CD4-positive, alpha-beta T cell treated with Interleukin-10 for 1 hour (primary cell): ENCODE results near the gene WDR93.
A peak's percentile ranks its signal among the peaks of the same experiment; 100 is the strongest.
"Not testable (repeated sequence)": the region's sequence is repeated elsewhere in the genome, so short reads cannot be mapped to it uniquely, and the experiment has no call there.

Source experiments
- DNase-seq: peaks from one replicate; pipeline ENCODE4 v3.0.0-alpha.2; 2020

Gene WDR93

DNA sequence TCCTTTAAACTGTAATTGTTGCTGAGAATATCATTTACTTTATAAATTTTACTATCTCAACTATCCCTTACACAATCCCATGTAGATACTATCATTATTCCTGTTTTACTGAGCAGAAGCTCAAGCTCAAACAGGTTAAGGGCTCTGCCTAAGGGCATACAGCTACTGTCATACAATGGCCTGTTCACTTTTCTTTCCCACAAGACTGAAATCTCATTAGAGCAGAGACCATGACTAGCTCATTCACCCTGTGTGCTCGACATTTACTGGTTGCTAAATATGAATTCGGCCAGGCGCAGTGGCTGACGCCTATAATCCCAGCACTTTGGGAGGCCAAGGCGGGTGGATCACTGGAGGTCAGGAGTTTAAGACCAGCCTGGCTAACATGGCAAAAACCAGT, 83.9 kb downstream of the WDR93 start:
- no peak for DNase-seq

DNA sequence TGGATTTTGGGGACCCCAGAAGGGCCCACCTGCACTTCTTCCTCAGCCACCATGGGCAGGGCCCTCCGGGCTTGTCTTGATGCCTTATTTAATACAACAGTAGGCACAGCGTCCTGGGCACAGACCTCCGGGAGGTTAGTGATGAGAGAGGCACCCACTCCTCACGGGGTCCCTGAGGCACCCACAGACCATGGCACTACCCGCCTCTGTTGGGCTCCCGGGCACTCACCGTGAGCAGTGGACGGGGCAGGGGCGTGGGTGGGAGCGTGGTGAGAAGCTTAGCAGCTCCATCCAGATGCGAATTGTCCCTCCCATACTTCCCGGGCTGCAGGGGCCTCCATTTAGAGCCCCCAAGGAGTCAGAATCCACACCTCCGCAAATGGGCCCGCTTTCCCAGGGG, 85.2 kb downstream of the WDR93 start:
- no peak for DNase-seq

DNA sequence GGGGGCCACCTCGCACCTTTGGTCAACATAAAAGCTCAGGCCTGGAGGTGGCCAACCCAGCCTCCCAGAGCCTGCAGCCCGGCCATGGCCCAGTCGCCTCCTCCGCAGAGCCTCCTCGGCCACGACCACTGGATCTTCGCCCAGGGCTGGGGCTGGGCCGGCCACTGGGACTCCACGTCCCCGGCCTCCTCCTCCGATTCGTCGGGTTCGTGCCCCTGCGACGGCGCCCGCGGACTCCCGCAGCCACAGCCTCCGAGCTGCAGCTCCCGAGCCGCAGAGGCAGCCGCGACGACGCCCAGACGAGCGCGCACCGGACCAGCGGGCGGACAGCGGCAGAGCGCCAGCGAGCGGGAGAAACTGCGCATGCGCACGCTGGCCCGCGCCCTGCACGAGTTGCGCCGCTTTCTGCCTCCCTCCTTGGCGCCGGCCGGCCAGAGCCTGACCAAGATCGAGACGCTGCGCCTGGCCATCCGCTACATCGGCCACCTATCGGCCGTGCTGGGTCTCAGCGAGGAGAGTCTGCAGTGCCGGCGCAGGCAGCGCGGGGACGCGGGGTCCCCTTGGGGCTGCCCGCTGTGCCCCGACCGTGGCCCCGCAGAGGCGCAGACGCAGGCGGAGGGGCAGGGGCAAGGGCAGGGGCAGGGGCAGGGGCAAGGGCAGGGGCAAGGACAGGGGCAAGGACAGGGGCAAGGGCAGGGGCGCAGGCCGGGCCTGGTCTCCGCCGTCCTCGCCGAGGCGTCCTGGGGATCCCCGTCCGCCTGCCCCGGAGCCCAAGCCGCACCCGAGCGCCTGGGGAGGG, 85.9 kb downstream of the WDR93 start, which contains the start of gene MESP2:
Gene MESP2 (plus strand): TSS at position 59 of the 799 bp plus-strand sequence. CDS start 26 bp downstream, at position 85.
- DNase-seq: peak; percentile 46

- DNase-seq: no peak
These were observed 86.6 kb downstream of the WDR93 start for GRCh38 chr15:89777073-89777751.

- no peak for DNase-seq
These were observed 87.3 kb downstream of the WDR93 start for GRCh38 chr15:89777782-89778380.

GRCh38 chr15:89778861-89779260, 88.2 kb downstream of the WDR93 start:
- no peak for DNase-seq

DNA sequence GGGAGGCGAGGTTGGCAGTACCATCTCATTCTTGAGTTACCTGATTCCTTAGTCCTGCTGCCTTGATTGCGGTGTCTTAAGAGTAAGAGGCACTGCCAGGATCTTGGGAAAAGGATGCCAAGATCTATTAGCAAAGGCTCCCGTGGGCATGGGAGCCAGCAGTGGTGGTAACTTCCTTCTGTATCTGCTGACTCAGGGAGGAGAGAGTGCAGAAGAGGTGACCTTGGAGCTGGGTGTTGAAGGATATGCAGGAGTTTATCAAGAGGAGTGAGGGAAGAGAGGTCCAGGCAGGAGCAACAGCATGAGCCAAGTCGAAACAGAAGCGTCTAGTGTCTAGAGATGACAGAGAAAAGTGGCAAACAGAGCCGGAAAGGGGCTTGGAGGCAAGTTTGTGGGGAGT, 90.0 kb downstream of the WDR93 start:
- DNase-seq: no peak

DNA sequence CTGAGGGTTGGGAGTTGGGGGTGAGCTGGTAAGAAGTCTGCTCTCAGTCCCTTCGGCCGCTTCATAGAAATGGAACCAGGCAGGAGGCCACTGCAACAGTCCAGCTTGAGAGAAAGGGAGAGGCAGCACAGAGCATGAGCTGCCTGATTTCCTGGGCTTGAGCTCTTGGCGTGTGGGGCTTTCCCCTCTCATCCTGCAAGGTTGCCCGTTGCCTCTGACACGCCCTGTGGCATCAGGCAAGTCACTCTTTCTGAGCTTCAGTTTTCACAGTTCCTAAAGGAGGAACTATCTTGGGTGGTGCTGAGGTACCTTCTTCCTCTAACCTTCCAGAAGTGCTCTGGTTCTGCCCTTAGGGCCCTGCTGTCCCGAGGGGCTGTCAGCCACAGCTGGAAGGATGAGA, 90.4 kb downstream of the WDR93 start:
- DNase-seq: peak; percentile 27

- no peak for DNase-seq
These were observed 91.4 kb downstream of the WDR93 start for GRCh38 chr15:89781891-89782618.

GRCh38 chr15:89782619-89782950, 92.0 kb downstream of the WDR93 start:
- DNase-seq: not testable (repeated sequence)

DNA sequence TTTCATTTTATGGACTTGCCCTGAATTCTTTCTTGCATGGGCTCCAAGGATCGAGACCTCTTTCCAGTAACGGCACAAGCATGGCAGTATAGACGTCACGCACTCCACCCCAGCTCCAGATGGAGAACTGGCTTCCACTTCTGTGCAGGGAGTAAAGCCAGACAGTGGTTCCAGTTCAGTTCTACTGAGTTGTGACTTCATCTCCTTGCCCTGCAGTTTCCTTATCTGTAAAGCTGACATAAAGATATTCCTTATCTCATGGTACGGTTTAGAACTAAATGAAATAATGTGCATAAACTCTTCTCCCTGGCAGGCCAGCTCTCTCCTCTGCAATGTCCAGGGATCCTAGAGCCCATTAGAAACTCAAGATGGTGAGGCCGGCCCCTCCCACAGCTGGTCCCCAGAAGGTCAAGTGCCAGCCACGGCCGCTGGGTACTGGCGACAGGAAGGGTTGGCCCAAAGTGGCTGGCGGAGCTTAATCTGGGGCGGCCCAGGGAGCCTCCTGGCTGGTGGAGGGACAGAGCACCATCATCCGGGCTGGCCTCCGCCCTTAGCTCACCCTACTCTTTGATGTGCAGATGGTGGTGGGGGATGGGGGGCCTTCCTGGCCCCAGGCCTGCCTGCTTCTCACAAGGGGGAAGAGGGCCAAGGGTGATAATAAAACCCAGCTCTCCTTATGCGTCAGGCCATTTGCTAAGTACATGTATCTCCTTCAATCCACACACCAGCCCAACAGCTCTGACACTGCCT, 92.7 kb downstream of the WDR93 start:
- DNase-seq: no peak

- no peak for DNase-seq
These were observed 93.5 kb downstream of the WDR93 start for GRCh38 chr15:89783861-89784685.

GRCh38 chr15:89784686-89784960, 94.0 kb downstream of the WDR93 start:
- no peak for DNase-seq

DNA sequence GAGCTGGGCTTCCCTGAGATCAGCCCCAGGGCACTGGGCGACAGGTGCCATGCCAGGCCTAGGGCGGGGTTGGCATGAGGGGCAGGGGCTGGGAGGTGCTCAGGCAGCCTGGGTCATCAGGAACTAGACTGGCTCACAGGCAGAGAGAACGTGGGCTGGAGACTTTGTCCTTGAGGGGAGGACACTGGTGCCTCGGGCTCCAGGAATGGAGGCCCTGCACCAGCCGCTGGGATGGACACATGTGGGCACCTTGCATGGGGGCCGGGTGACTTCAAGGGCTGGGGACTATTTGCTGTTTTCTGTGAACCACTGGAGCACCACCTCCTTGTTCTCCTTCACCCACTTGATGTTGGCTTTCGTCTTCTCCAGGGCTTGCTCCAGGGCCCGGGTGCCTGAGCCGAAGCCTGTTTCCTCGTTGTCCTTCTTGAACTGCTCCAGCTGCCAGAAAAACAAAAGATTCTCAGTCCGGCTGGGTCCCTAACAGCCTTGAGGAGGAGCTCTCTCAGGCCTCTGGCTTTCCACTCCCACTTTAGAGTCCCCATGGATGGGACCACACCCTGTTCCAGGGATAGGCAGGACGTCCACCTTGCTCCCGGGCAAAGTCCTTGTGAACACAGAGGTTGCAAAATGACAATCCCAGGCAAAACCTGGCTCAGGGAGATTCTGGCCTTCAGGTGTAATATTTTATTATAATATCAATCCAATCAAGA, 94.6 kb downstream of the WDR93 start:
- no peak for DNase-seq

GRCh38 chr15:89785774-89786140, 95.1 kb downstream of the WDR93 start:
- no peak for DNase-seq

GRCh38 chr15:89787944-89788343, 97.3 kb downstream of the WDR93 start:
- DNase-seq: no peak

- DNase-seq: not testable (repeated sequence)
These were observed 98.0 kb downstream of the WDR93 start for GRCh38 chr15:89788585-89788984.

DNA sequence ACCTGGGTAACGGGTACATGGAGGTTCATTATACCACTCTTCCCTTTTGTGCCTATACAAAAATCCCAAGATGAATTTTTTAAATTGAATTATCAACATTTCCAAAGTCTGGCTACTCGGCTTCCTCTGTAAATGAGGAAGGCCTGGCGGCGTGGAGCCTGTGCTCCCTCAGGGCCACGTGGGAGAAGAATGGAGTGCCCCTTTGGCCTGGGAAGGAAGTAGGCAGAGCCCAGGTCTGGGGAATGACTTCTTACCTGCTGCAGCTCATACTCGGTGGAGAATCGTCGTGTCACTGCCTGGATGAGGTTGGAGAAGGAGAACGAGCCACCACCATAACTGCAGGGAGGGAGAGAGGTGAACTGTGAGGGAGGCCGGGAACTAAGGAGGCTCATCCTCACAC, 99.6 kb downstream of the WDR93 start:
- DNase-seq: no peak

DNA sequence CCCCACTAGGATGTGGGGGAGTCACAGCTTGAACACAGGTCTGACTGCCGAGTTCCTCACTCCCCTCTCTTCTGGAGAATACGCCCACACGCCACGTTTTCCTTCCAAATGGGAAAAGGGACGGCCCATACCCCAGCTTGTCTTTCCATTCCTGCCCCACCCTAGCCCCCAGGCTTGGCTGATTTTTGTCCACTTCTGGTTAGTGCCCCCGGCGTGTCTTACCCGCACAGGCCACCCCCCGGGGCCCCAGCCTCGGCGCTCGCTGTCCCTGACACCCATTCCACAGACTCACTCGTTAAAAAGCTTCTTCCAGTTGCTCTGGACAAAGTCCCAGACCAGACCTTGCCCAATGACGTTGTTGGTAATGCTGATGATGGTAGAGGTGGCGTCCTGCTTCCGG, 100.0 kb downstream of the WDR93 start:
- no peak for DNase-seq

- no peak for DNase-seq
These were observed 101.6 kb downstream of the WDR93 start for GRCh38 chr15:89792106-89792805.
